ENCODE measurements around the gene PRR14L.
"Not testable (repeated sequence)": the region's sequence is repeated elsewhere in the genome, so short reads cannot be mapped to it uniquely, and the experiment has no call there.

GRCh38 chr22:31694046-31694445, 55.9 kb downstream of the PRR14L start:
- TF ChIP-seq POLR2AphosphoS5 (IDR thresholded peaks at IDR 0.05; ENCODE audit: borderline replicate concordance, low read depth, low read length); EZH2 (IDR thresholded peaks at IDR 0.05): not testable (repeated sequence)

Measured in SK-N-MC (cell line).